ENCODE results near the gene ZDHHC8. TPM values are rescaled to one million over a fixed set of nuclear protein-coding genes. Genes with fewer than 3 reads are reported as not detected.

ZDHHC8 gene
- total RNA-seq, 1 donor from 2014 or later = 82.4 TPM

GRCh38 chr22:20130731-20131596, 640 bp upstream of the ZDHHC8 start:
- no peak overlapping the region for H3K27ac Mint-ChIP-seq
- peak; percentile 55 for DNase-seq (ENCODE audit: low spot score)
- intact Hi-C loops (cut with micrococcal nuclease) = loop anchor here (1.0 kb wide), 1 partner anchor 14 kb away; the partner anchor contains the start of gene TRMT2A
- H3K4me3 Mint-ChIP-seq (ENCODE audit: low read depth) = peak overlapping the region; percentile 37
- H3K4me1 Mint-ChIP-seq (ENCODE audit: low read depth) = peaks cover 12% of the 10 kb centered on the region
- H3K36me3 Mint-ChIP-seq (ENCODE audit: low read depth) = peaks cover 19% of the 10 kb centered on the region
- H3K27me3 Mint-ChIP-seq (ENCODE audit: low read depth) = no peaks in the 10 kb centered on the region
- no peaks in the 10 kb centered on the region for H3K9me3 Mint-ChIP-seq

DNA sequence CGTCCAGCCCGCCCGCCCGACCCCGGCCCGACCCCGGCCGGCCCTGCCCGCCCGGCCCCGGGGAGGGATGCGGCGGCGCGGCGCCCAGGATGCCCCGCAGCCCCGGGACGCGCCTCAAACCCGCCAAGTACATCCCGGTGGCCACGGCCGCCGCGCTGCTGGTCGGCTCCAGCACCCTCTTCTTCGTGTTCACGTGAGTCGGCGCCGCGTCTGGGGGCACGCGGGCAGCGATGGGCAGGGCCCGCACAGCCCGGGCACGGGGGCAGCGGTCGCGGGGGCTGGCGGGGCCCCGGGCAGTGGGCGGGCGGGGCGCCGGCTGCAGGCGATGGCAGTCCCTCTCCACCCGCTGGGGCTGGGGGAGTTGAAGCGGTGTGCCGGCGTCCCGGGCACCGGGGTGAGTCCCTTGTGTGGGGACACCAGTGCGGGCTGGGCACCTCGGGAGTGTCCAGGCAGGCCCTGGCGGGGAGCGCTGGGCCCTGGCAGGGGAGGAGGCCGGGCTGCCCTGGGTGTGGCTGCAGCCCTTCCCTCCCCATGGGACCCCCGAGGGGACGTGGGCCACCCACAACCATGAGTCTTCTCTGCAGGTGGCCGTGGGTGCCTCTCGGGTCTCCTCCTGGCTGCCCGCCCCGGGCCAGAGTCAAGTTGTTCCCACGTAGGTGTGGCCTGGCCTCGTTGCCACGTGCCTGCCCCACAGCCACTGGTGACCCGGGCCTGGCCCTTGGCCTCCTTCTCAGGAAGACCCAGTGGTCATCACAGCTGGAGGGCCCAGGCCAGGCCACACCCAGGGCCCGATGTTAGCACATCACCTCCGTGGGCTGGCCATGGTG, 468 bp downstream of the ZDHHC8 start:
- intact Hi-C loops (cut with micrococcal nuclease) = loop anchor here (1.0 kb wide), 1 partner anchor 15 kb away; the partner anchor contains the start of gene TRMT2A
- Mint-ChIP-seq H3K4me1 (ENCODE audit: low read depth) (peaks cover 14% of the 10 kb centered on the region), H3K27ac (no peak overlapping the region), H3K9me3 (no peaks in the 10 kb centered on the region), H3K4me3 (ENCODE audit: low read depth) (peak overlapping the region; percentile 77), H3K36me3 (ENCODE audit: low read depth) (peaks cover 11% of the 10 kb centered on the region), H3K27me3 (ENCODE audit: low read depth) (no peaks in the 10 kb centered on the region)
- DNase-seq (ENCODE audit: low spot score) = no peak

DNA sequence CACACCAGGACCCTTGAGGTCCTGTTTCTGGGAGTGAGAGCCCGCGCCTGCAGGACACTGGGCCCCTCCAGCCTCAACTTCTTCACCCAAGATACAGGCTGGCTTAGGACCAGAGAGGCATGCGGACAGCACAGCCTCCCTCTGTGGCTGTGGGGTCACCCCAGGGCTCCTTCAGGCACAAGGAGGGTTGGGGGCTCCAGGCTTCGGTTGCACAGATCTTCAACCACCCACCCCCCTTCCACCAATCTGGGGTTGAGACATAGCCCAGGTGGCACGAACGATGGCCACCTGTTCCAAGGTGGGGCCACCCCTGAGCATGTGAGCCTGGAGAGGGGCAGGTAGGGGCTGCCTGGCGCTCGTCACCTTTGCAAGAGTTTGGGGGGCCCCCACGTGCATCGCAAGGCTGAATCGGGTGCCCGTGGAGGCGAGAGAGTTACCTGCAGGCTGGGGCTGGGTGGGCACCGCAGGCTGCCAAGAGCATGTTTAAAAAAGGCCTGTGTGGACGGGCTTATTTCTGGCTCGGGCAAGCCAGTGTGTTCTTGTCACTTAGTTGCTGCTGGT, 1.2 kb downstream of the ZDHHC8 start:
- H3K27ac Mint-ChIP-seq = no peak overlapping the region
- H3K27me3 Mint-ChIP-seq (ENCODE audit: low read depth) = no peaks in the 10 kb centered on the region
- peaks cover 4% of the 10 kb centered on the region for H3K36me3 Mint-ChIP-seq (ENCODE audit: low read depth)
- H3K9me3 Mint-ChIP-seq = no peaks in the 10 kb centered on the region
- no peak for DNase-seq (ENCODE audit: low spot score)
- H3K4me1 Mint-ChIP-seq (ENCODE audit: low read depth) = peaks cover 14% of the 10 kb centered on the region
- H3K4me3 Mint-ChIP-seq (ENCODE audit: low read depth) = peak overlapping the region; percentile 77
- intact Hi-C loops (cut with micrococcal nuclease) = no loop called here

DNA sequence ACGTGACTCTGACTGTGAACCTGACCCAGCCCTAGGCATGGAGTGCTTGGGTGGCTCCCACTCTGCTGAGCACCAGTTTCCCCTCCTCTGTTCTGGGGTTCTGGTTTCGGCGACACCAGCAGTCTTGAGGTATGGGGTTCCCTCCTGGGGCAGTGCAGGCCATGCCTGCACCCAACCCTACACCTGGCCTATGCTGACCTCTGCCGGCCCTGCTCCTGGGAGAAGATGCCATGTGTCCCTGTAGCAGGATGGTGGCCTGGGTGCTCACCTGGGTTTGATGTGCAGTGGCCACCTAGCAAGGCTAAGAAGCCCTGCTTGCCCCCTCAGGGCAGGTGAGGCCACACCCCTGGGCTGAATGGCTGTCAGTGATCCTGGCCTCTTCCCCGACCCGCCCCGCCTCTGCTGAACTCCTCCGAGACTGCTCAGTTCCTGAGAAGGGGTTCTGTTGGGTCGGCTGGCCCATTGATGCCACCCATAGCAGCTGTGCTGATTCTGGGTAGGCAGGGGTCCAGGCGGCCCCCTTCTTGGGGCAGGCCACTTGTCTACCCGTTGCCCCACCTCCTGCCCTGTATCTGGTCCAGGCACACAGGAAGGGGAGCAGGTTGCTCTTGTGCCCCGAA, 2.4 kb downstream of the ZDHHC8 start:
- H3K27ac Mint-ChIP-seq = no peak overlapping the region
- intact Hi-C loops (cut with micrococcal nuclease) = no loop called here
- H3K4me1 Mint-ChIP-seq (ENCODE audit: low read depth) = peaks cover 10% of the 10 kb centered on the region
- H3K9me3 Mint-ChIP-seq = no peaks in the 10 kb centered on the region
- no peaks in the 10 kb centered on the region for H3K36me3 Mint-ChIP-seq (ENCODE audit: low read depth)
- no peaks in the 10 kb centered on the region for H3K27me3 Mint-ChIP-seq (ENCODE audit: low read depth)
- peak overlapping the region; percentile 66 for H3K4me3 Mint-ChIP-seq (ENCODE audit: low read depth)
- no peak for DNase-seq (ENCODE audit: low spot score)

- H3K4me3 Mint-ChIP-seq (ENCODE audit: low read depth) = no peak overlapping the region
- H3K36me3 Mint-ChIP-seq (ENCODE audit: low read depth) = no peaks in the 10 kb centered on the region
- peaks cover 8% of the 10 kb centered on the region for H3K4me1 Mint-ChIP-seq (ENCODE audit: low read depth)
- no peak for DNase-seq (ENCODE audit: low spot score)
- no peaks in the 10 kb centered on the region for H3K9me3 Mint-ChIP-seq
- H3K27me3 Mint-ChIP-seq (ENCODE audit: low read depth) = no peaks in the 10 kb centered on the region
- intact Hi-C loops (cut with micrococcal nuclease) = no loop called here
- no peak overlapping the region for H3K27ac Mint-ChIP-seq
Measured at GRCh38 chr22:20135265-20135664, 3.7 kb downstream of the ZDHHC8 start.

DNA sequence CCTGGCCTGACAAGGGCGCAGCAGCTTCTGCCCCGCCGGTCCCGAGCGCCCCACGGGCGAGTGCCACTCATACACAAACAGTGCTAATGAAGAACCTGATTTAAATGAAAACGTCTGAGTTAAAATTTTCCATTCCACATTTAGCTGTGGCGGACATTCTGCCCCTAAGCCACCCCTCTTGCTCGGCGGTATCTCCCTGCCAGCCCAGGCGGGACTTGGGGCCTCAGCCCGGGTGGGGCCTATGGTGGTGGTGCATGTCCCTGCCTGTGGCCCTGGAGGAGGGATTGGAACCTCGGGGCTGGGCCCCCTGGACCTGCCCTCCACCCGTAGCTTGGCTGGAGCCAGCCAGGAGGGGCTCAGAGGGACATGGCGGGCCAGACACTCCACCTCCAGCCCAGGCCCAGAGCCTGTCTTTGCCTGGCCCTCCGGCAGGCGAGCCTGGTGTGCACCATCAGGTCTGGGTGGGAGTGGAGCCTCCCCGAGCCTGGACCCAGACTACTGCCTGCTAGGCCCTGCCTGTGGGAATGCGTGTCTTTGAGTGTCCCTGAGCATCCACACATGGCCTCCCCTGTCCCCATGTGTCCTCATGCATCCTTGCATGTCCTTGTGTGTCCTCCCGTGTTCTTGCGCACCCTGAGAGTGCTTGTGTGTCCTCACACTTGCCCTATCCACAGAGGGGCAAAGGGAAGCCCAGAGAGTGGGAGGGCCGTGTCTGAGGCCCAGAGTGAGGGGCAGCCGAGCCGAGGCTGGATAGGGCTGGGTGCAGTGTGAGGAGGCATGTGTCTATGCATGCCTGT, 4.4 kb downstream of the ZDHHC8 start:
- Mint-ChIP-seq H3K27me3 (ENCODE audit: low read depth) (no peaks in the 10 kb centered on the region), H3K27ac (no peak overlapping the region), H3K9me3 (no peaks in the 10 kb centered on the region), H3K4me3 (ENCODE audit: low read depth) (no peak overlapping the region), H3K4me1 (ENCODE audit: low read depth) (peaks cover 8% of the 10 kb centered on the region), H3K36me3 (ENCODE audit: low read depth) (no peaks in the 10 kb centered on the region)
- DNase-seq (ENCODE audit: low spot score) = no peak
- intact Hi-C loops (cut with micrococcal nuclease) = no loop called here

DNA sequence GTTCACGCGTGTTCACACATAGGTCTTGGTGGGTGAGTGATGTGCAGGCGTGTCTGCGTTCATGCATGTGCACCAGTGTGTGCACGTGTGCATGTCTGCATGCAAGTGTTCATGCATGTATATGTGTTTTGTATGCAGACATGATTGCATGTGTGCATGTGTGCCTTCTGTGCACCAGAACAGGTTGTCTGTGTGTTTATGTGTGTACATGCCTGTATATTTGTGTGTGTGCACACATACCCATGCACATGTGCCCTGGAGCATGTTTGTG, 4.9 kb downstream of the ZDHHC8 start:
- H3K9me3 Mint-ChIP-seq = no peaks in the 10 kb centered on the region
- no peaks in the 10 kb centered on the region for H3K36me3 Mint-ChIP-seq (ENCODE audit: low read depth)
- H3K4me1 Mint-ChIP-seq (ENCODE audit: low read depth) = peaks cover 8% of the 10 kb centered on the region
- intact Hi-C loops (cut with micrococcal nuclease) = no loop called here
- no peak for DNase-seq (ENCODE audit: low spot score)
- H3K27ac Mint-ChIP-seq = no peak overlapping the region
- no peak overlapping the region for H3K4me3 Mint-ChIP-seq (ENCODE audit: low read depth)
- H3K27me3 Mint-ChIP-seq (ENCODE audit: low read depth) = no peaks in the 10 kb centered on the region

DNA sequence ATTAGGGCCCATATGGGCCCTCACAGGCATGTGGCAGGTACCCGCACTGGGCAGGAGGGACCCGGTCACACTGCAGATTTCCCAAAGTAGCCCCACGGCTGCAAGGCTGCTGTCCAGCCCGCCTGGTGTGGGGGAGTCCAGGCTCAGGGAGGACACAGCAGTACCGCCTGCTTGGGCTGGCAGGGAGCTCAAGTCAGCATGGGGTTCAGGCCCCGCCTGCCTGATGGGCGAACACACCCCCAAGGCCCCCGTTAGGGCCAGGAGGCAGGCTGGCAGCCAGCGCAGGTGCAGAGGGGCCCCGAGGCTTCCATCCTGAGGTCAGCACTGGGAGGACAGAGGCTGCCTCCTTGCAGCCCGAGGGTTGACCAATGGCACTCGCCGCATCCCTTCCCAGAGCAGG, 5.5 kb downstream of the ZDHHC8 start:
- Mint-ChIP-seq H3K4me3 (ENCODE audit: low read depth) (no peak overlapping the region), H3K27me3 (ENCODE audit: low read depth) (no peaks in the 10 kb centered on the region), H3K27ac (no peak overlapping the region), H3K4me1 (ENCODE audit: low read depth) (peaks cover 8% of the 10 kb centered on the region), H3K9me3 (no peaks in the 10 kb centered on the region), H3K36me3 (ENCODE audit: low read depth) (no peaks in the 10 kb centered on the region)
- no peak for DNase-seq (ENCODE audit: low spot score)
- intact Hi-C loops (cut with micrococcal nuclease) = no loop called here

DNA sequence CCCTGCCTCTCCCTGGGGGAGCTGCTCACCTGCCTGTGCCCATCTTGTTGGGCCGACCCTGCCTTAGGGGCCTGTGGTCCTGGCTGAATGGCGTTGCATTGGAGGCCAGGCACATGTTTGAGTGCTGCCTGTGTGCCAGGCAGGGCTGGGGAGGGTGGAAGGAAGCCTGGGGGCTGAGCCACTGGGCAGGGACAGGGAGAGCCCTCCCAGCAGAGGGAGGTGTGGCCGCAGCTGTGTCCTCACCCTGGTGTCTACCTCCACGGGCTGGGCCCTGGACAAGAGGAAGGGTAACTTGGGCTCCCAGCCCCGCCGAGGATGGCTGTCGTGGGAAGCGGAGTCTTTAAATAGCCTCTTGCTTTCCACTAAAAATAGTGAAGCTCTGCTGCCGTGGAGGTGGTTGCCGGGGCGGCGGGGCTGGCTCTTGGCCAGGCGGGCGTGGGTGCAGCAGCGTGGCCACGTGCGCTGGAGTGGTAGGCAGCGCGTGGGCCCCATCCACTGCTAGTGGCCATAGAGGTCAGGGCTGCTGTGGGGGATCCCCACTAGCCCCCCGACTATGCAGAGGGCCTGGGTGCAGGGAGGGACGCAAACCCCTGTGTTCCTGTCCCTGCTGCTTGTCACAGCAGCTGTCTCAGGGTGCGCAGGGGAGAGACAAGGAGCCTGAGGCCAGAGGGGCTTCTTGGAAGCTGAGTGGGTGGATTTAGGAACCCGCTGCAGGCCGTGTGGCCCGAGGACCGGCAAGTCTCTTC, 6.2 kb downstream of the ZDHHC8 start:
- intact Hi-C loops (cut with micrococcal nuclease) = no loop called here
- Mint-ChIP-seq H3K27ac (no peak overlapping the region), H3K4me3 (ENCODE audit: low read depth) (no peak overlapping the region), H3K27me3 (ENCODE audit: low read depth) (no peaks in the 10 kb centered on the region), H3K36me3 (ENCODE audit: low read depth) (no peaks in the 10 kb centered on the region), H3K4me1 (ENCODE audit: low read depth) (peaks cover 7% of the 10 kb centered on the region), H3K9me3 (no peaks in the 10 kb centered on the region)
- DNase-seq (ENCODE audit: low spot score) = no peak

- Mint-ChIP-seq H3K27ac (no peak overlapping the region), H3K36me3 (ENCODE audit: low read depth) (no peaks in the 10 kb centered on the region), H3K9me3 (no peaks in the 10 kb centered on the region), H3K27me3 (ENCODE audit: low read depth) (no peaks in the 10 kb centered on the region), H3K4me3 (ENCODE audit: low read depth) (no peak overlapping the region), H3K4me1 (ENCODE audit: low read depth) (peaks cover 5% of the 10 kb centered on the region)
- intact Hi-C loops (cut with micrococcal nuclease) = no loop called here
- no peak for DNase-seq (ENCODE audit: low spot score)
Measured at GRCh38 chr22:20138417-20138738, 6.8 kb downstream of the ZDHHC8 start.

- Mint-ChIP-seq H3K4me1 (ENCODE audit: low read depth) (peaks cover 3% of the 10 kb centered on the region), H3K27me3 (ENCODE audit: low read depth) (no peaks in the 10 kb centered on the region)
- intact Hi-C loops (cut with micrococcal nuclease) = no loop called here
Measured at GRCh38 chr22:20138868-20139267, 7.3 kb downstream of the ZDHHC8 start.

More at GRCh38 chr22:20138868-20139267, 7.3 kb downstream of the ZDHHC8 start:
- Mint-ChIP-seq H3K4me3 (ENCODE audit: low read depth) (no peak overlapping the region), H3K9me3 (no peaks in the 10 kb centered on the region), H3K36me3 (ENCODE audit: low read depth) (no peaks in the 10 kb centered on the region), H3K27ac (no peak overlapping the region)
- no peak for DNase-seq (ENCODE audit: low spot score)
